ENCODE data around the gene SLC16A9.

DNA sequence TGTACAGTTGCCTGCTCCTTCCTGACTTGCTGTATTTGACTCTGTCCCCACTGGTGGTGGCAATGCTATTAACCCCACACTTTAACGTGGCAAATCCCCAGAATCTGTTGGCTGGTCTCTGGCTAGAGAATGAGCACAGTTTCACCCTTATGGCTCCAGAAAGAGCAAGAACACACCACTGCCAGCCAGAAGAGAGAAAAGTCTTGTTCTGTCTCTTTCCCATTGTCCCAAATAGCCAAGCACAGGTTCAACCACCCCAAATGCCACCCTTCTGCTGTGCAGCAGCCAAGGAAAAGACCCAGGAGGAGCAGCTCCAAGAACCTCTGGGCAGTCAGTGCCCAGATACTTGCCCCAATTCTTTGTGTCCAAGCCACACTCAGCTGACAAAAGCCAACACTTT, 11.3 kb downstream of the SLC16A9 start:
- TF ChIP-seq CTCF (IDR thresholded peaks at IDR 0.05) (no peak), ZFX (IDR thresholded peaks at IDR 0.05; ENCODE audit: borderline replicate concordance) (no peak)

Data from 22Rv1 (cell line).